Measurements from ENCODE around the gene TUNAR. TPM values are rescaled to one million over a fixed set of nuclear protein-coding genes. Genes with fewer than 3 reads are reported as not detected.

TUNAR gene
- total RNA-seq, 1 donor from 2014 or later, result 4.6 TPM

DNA sequence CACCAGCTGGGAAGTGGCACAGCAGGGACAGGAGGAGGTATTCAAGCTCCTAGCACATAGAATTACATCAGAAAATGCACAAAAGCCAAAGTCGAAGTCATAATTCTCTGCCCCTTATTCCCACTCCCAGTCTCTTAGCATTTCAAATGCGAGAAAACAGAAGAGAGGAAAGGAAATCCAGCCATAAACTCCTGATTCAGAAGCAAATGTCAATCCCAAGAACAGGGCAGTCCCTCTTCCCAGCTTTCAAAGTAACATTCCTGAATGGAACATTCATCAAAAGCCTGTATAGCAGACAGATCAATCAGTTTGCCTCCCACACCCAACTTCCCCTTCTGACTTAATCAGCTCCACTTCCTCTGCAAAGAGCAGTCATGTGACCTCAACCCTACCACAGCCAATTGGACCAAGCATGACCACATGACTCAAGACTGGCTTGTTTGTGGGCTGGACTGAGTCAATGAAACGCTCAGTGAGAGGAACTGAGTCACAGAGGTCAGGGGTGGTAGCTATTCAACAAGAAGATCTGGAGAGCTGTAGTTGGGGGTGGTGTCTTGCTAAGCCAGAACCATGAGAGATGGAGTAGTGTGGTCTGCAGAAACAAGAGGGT, 41.4 kb upstream of the TUNAR start:
- no peak for DNase-seq (ENCODE audit: low spot score, unreplicated experiment)
- Mint-ChIP-seq H3K4me3 (ENCODE audit: low read depth) (no peak overlapping the region), H3K9me3 (ENCODE audit: low read depth) (no peaks in the 10 kb centered on the region), H3K27me3 (peaks cover 3% of the 10 kb centered on the region), H3K4me1 (ENCODE audit: low read depth) (no peaks in the 10 kb centered on the region), H3K27ac (no peak overlapping the region), H3K36me3 (ENCODE audit: insufficient read depth) (no peaks in the 10 kb centered on the region)
- TF ChIP-seq, protein P1, sequence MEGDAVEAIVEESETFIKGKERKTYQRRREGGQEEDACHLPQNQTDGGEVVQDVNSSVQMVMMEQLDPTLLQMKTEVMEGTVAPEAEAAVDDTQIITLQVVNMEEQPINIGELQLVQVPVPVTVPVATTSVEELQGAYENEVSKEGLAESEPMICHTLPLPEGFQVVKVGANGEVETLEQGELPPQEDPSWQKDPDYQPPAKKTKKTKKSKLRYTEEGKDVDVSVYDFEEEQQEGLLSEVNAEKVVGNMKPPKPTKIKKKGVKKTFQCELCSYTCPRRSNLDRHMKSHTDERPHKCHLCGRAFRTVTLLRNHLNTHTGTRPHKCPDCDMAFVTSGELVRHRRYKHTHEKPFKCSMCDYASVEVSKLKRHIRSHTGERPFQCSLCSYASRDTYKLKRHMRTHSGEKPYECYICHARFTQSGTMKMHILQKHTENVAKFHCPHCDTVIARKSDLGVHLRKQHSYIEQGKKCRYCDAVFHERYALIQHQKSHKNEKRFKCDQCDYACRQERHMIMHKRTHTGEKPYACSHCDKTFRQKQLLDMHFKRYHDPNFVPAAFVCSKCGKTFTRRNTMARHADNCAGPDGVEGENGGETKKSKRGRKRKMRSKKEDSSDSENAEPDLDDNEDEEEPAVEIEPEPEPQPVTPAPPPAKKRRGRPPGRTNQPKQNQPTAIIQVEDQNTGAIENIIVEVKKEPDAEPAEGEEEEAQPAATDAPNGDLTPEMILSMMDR (IDR thresholded peaks at IDR 0.05; ENCODE audit: unreplicated experiment), result no peak

GRCh38 chr14:95838862-95839261, 37.8 kb upstream of the TUNAR start:
- H3K9me3 Mint-ChIP-seq (ENCODE audit: low read depth), result no peaks in the 10 kb centered on the region
- no peaks in the 10 kb centered on the region for H3K36me3 Mint-ChIP-seq (ENCODE audit: insufficient read depth)
- no peaks in the 10 kb centered on the region for H3K27me3 Mint-ChIP-seq
- H3K27ac Mint-ChIP-seq, result no peak overlapping the region
- H3K4me1 Mint-ChIP-seq (ENCODE audit: low read depth), result no peaks in the 10 kb centered on the region
- no peak overlapping the region for H3K4me3 Mint-ChIP-seq (ENCODE audit: low read depth)
- TF ChIP-seq, protein P1 (IDR thresholded peaks at IDR 0.05; ENCODE audit: unreplicated experiment), result no peak
- no peak for DNase-seq (ENCODE audit: low spot score, unreplicated experiment)

GRCh38 chr14:95840094-95840700, 36.4 kb upstream of the TUNAR start:
- Mint-ChIP-seq H3K4me1 (ENCODE audit: low read depth) (no peaks in the 10 kb centered on the region), H3K36me3 (ENCODE audit: insufficient read depth) (no peaks in the 10 kb centered on the region), H3K9me3 (ENCODE audit: low read depth) (no peaks in the 10 kb centered on the region), H3K27me3 (no peaks in the 10 kb centered on the region), H3K27ac (no peak overlapping the region), H3K4me3 (ENCODE audit: low read depth) (no peak overlapping the region)
- DNase-seq (ENCODE audit: low spot score, unreplicated experiment), result no peak
- TF ChIP-seq, protein P1 (IDR thresholded peaks at IDR 0.05; ENCODE audit: unreplicated experiment), result no peak

DNA sequence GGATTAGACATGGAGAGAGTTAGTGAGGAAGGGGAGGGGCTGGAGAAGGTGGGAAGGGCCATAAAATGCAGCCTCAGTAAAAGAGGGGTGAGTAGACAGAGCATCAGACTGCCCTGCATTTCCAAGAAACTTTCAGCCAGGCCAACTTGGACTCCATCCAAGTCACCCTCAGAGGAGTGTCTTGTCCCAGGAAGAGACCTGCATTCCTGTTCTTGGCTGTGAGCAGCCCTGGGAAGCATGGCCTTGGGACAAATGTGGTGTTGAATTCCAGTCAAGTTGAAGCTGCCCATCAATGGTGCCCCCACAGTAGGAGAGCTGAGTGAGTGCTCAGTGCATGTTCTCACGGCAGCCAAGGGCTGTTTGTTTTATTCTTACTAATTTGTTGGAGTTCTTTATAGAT, 35.0 kb upstream of the TUNAR start:
- H3K27me3 Mint-ChIP-seq, result no peaks in the 10 kb centered on the region
- H3K27ac Mint-ChIP-seq, result no peak overlapping the region
- no peaks in the 10 kb centered on the region for H3K36me3 Mint-ChIP-seq (ENCODE audit: insufficient read depth)
- no peak overlapping the region for H3K4me3 Mint-ChIP-seq (ENCODE audit: low read depth)
- TF ChIP-seq, protein P1 (IDR thresholded peaks at IDR 0.05; ENCODE audit: unreplicated experiment), result no peak
- no peaks in the 10 kb centered on the region for H3K9me3 Mint-ChIP-seq (ENCODE audit: low read depth)
- DNase-seq (ENCODE audit: low spot score, unreplicated experiment), result no peak
- no peaks in the 10 kb centered on the region for H3K4me1 Mint-ChIP-seq (ENCODE audit: low read depth)

DNA sequence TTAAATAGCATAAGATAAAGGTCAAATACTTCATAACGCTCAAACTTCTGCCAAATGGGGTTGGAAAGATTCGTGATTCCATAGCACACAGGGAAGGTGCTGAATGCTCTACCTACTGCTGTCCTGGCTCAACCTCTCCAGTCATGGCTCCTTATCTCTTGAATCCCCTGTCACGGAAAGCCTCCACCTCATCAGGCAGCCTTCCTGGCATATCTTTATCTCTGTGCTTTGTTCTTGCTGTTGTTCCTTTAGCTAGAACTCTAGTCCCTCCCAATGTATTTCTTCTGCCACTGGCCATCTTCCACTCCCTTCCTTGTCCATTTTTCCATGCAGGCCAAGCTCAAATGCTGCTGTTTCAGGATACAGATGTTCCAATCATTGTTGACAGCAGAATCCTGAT, 26.9 kb upstream of the TUNAR start:
- Mint-ChIP-seq H3K27me3 (peaks cover 3% of the 10 kb centered on the region), H3K4me3 (ENCODE audit: low read depth) (no peak overlapping the region), H3K9me3 (ENCODE audit: low read depth) (peaks cover 3% of the 10 kb centered on the region), H3K36me3 (ENCODE audit: insufficient read depth) (no peaks in the 10 kb centered on the region), H3K4me1 (ENCODE audit: low read depth) (no peaks in the 10 kb centered on the region), H3K27ac (no peak overlapping the region)
- DNase-seq (ENCODE audit: low spot score, unreplicated experiment), result no peak
- TF ChIP-seq, protein P1 (IDR thresholded peaks at IDR 0.05; ENCODE audit: unreplicated experiment), result no peak

Measured in progenitor cell of endocrine pancreas (in vitro differentiated cells).